Caki2 (cell line): Measurements from ENCODE around the gene TARS3. TPM values are rescaled to one million over a fixed set of nuclear protein-coding genes. Genes with fewer than 3 reads are reported as not detected.

Source experiments
- DNase-seq: peaks from one replicate; pipeline ENCODE4 v3.0.0-alpha.2; 2015; ENCODE audit warnings: low read depth
- in situ Hi-C: cut with HindIII; loops from 2 replicates; pipeline ENCODE4 v1.10.0; 2016; ENCODE audit warnings: low sequenced_read_pairs, low pct_unique_long_range_greater_than_20kb, mixed read lengths
- total RNA-seq: library from RNA; depleted of rRNA; stranded (reverse); fragments of >200 nt; shearing (Covaris generic); gene quantifications from 2 replicates; pipeline ENCODE4 v1.2.3, GENCODE V29; 2014; ENCODE audit warnings: low replicate concordance

Gene TARS3
- total RNA-seq, 1 experiment from 2014 or later = 20.8 TPM

DNA sequence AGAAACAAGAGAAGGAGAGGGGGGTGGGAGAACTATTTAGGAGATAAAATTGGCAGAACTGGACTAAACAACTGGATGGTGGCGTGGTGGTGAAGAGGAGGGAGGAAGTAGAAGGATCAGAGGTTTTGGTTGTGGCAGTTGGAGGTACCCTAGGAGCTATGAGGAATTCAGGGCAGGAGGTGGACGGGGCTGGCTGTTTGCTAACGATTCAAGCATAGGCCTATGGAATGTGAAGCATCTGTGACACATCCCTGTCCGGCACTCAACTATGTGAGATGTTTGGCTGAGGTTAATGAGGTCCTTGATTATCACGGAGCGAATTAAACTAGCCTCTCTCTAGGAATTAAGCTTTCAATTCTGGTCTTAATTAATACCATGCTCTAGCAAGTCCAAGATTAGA, 13.5 kb downstream of the TARS3 start:
- in situ Hi-C loops = no loop called here

DNA sequence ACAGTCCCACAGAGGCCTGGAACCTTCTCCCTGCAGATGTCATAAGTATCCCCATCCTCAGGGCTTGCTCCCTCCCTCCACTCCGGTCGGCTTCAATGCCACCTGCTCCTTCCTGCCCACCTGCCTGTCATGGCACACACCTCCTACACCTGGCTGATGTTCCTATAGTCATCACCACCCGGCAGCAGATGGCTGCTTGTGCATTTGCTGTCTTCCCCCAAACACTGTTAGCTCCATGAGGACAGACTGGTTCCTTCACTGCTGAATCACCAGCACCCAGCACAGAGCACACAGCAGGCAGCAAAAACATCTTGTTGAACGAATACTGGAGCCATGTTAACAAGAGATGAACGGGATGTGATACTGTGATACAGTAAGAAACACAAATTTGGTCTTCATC, 14.8 kb downstream of the TARS3 start:
- in situ Hi-C loops = no loop called here
- no peak for DNase-seq

More for the DNA sequence above, 13.5 kb downstream of the TARS3 start:
- DNase-seq = peak; percentile 6

DNA sequence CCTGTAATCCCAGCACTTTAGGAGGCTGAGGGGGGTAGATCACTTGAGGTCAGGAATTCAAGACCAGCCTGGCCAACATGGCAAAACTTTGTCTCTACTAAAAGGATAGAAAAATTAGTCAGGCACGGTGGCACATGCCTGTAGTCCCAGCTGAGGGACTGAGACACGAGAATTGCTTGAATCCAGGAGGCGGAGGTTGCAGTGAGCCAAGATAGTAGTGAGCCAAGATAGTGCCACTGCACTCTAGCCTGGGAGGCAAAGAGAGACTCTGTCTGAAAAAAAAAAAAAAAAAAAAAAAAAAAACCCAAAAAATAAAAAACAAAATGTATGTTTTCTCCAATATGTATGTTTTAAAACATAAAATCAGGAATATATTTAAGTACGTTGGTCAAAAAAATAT, 16.3 kb downstream of the TARS3 start:
- DNase-seq = no peak
- in situ Hi-C loops = no loop called here

DNA sequence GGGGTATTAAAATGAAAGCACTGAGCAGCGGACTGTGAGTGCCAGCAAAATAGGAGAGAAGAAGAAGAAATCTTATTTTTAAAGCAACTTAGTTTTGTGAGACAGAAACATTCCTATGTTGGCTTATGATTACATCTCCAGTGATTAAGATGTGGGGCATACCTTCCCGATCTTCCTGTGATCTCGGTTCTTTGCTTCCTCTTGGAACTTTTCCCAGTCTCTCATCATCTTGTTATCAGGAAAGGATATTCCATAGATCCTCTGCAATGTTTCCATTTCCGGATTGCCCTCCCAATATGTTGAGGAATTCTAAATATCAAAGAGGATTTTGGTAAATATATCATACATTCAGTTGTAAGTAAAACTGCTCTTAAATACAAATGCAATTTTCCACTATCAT, 22.2 kb downstream of the TARS3 start:
- DNase-seq = no peak
- in situ Hi-C loops = no loop called here

DNA sequence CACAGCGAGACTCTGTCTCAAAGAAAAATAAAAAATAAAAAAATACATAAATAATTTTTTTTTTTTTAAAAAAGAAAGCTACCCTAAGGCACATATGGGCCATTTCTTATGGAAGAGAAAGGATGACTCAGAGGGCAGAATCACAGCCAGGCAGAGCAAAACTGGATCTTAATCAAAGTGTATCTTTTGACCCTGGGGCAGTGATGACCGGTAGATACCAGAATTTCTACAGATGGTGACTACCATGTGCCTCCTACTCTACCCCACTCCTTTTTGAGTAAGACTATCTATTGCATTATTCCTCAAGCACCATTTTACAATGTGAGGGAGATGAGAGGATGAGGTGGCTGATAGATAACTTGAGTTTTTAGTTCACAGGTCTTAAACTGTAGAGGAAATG, 26.0 kb downstream of the TARS3 start:
- in situ Hi-C loops = no loop called here
- no peak for DNase-seq

DNA sequence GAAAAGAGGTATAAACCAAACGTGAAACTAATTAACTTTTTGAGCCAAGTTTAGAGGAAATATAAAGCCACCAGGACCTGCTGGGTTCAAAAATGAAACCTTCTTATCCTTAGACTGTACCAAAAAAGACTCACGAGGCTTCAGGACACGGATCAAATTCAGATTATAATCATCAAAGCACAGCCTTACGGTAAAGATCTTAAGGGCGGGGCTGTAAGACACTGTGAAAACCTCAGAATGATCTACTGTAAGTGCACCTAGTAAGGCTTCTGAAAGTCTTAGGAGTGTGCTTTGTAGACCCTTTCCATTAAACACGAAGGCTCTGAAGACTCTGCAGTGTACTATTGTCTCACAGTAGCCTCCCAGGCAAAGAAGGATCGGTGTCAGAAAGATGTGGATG, 26.8 kb downstream of the TARS3 start:
- DNase-seq = no peak
- in situ Hi-C loops = no loop called here

DNA sequence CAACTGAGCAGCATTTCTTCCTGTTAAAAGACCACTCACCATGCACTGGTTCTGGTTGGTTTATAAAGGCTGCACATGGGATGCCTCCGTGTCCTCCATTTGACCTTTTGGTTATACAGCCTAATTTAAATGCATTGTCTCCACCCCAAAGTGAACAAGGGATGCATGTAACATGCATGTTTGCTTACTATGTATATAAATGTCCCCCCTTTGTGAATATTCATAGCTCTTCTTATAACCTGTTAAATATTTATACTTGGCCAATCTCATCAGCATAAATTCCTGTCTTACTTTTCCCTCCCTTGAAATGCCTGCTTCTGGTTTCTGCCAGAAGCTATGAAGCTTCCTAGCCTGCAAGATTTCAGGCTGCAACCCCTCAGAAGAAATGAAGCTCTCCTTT, 27.4 kb downstream of the TARS3 start:
- in situ Hi-C loops = no loop called here
- no peak for DNase-seq

DNA sequence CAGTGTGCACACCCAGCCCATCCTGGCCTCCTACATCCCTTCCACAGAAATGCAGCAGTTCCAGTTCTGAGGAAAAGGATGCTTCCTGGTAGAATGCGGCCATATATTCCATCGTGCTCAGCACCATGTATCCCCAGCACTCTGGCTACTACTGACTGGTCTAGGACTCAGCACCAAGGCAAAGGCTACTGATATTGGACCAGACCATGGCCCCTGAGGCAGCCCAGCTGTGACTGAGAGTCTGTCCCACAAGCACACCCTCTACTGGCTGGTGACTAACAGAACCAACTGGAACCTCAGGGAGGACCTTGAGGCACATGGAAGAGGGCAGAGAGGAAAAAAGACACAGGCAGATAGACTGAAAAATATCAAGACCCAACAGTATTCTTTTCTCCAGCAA, 30.0 kb downstream of the TARS3 start:
- in situ Hi-C loops = no loop called here
- no peak for DNase-seq

DNA sequence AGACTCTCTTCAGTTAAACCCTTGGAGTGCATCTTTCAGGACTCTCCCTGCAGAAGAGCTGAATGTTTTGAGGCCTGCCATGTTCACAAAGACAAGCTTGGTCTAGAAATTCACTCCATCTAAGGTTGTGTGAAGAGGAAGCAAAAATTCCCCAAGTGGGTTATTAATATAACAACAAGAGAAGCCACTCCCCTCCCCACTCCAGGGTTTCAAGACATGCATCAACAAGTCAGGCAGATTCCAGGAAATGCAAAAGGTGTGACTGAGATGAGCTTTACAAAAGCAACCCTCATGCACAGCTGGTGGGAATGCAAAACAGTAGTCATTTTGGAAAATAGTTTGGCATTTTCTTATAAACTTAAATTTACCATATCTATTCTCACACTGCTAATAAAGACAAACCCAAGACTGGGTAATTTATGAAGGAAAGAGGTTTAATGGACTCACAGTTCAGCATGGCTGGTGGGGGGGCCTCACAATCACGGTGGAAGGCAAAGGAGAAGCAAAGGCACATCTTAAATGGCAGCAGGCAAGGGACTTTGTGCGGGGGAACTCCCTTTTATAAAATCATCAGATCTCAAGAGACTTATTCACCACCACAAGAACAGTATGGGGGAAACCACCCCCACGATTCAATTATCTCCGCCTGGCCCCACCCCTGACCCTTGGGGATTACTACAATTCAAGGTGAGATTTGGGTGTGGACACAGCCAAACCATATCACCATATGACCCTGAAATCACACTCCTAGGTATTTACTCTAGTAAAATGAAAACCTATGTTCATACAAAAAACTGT, 31.3 kb downstream of the TARS3 start:
- no peak for DNase-seq
- in situ Hi-C loops = no loop called here

DNA sequence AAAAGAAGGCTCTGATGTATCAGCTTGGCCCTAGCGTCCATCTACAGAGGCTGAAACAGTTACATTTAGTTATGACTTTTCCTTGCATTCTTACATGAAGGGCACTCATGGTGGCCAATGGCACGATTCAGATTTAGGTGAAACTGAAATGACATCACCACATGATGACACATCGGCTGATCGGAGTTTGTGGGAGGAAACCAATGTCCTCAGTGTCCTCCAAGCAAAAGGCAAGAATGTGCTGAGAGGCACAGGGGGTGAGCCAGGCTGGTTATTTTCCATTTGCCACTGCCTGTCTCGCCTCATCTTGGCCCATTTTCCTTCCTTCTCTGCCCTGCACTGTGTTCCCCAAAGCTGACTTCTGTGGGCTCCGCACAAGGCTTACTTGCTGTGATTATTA, 34.4 kb downstream of the TARS3 start:
- in situ Hi-C loops = no loop called here
- no peak for DNase-seq

DNA sequence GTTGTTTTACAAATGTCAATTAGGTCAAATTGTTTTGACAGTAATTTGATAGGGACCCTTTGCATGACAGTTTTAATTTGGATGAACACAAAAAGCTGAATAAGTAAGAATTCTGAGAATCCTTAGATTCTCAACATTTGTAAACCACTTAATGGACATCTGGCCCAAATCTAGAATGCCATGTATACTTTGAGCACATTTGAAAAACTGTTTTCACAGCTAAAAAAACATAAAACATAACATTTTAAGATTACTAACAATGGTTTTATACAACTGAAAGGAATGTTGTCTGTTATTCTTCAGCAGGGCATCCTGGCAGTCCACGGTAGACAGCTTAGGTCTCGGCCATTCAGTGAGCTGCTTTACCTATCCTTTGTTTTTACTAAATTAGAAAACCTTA, 37.6 kb downstream of the TARS3 start:
- no peak for DNase-seq
- in situ Hi-C loops = no loop called here

DNA sequence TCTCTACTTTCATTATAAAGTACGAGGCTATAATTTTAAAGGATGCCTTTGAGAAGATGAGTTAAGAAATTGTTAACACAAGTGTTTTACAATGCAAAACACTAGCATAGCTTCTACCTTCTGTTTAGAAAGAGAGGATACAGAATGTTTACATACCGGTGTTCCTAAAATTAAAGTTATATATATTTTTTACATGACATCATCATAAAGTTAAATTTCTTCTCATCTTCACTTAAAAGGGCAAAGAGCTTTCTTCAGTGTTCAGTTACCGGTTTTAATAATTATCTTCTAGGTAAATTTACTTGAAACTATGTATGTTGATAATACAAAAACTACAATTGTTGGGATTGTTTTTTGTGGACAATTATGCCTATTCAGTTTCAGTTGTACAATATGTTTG, 39.4 kb downstream of the TARS3 start:
- no peak for DNase-seq
- in situ Hi-C loops = no loop called here

DNA sequence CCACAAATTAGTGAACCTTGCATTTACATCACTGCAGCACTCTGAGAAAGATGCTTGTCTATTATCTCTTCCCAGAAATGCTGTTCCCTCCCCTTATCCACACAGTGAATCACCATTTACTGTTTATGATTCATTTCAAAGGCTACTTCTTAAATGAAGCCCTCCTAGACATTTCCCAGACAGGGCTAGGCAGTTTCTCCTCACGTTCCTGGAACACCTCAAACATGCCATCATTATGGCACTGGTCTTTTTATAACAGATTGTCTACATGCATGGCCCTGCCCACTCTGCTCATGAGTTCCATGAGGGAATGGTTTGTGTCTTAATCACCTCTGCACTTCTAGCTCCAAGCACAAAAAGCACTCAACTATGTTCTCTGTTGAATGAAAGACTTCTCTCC, 39.9 kb downstream of the TARS3 start:
- peak; percentile 34 for DNase-seq
- in situ Hi-C loops = no loop called here

DNA sequence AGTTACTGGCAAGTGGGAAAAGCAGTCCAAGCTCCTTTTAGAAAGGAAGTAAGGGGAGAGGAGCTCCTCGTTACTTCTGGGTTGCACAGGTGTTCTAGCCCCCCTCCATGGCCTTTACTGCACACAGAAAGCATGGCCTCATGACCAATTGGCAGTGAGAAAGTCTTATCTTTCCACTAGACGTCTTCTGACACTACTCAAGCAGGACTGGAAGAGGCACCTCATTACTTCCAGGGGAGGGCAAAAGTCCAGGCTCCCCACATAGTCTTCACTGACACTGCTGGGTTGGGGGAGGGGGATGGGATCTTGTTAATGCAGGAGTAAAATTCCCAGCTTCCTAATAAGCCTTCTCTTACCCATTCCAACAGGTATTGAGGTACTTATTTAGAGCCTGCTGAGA, 44.5 kb downstream of the TARS3 start:
- DNase-seq = no peak
- in situ Hi-C loops = no loop called here

DNA sequence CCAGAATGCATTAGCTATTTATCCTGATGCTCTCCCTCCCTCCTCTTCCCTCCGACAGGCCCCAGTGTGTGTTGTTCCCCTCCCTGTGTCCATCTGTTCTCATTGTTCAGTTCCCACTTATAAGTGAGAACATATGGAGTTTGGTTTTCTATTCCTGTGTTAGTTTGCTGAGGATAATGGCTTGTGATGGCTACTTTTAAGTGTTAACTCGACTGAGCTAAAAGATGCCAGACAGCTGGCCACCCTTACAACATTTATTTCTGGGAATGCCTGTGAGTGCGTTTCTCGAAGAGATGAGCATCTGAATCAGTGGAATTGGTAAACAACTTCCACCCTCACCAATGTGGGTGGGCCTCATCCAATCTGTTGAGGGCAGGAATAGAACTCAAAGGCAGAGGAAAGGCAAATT, 47.3 kb downstream of the TARS3 start:
- DNase-seq = no peak
- in situ Hi-C loops = no loop called here

DNA sequence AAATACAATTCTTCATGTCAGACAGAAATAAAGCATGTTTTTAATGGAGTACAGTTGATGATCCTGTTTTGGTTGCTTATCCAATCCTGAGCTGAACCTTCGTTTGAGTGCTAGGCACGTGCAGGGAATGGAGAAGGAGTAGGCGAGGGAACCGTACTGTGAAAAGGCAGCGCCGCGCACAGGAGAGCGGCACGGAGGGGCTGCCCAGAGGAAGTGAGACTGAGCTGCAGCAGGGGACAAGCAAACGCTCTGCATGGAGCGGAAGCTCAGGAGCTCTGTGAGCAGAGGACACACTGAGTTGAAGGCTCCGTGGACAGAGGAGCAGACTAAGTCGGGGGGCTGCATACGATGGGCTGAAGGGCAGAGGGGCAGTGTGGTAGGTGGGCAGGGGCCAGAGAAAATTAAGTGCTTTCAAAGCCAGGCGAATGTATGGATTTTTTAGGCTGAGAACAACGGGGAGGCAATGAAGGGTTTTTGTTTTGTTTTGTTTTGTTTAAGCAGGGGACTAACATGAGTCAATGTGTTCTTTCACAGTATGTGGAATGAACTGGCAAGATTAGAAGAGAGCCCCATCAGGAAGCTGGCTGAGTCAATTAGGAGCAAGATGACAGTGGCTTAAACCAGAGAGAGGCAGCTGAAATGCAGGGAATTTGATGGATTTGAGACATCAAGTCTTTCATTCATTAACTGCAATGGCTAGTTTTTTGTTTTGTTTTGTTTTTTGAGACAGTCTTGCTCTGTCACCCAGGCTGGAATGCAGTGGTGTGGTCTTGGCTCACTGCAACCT, 48.3 kb downstream of the TARS3 start:
- in situ Hi-C loops = no loop called here
- peak; percentile 66 for DNase-seq

DNA sequence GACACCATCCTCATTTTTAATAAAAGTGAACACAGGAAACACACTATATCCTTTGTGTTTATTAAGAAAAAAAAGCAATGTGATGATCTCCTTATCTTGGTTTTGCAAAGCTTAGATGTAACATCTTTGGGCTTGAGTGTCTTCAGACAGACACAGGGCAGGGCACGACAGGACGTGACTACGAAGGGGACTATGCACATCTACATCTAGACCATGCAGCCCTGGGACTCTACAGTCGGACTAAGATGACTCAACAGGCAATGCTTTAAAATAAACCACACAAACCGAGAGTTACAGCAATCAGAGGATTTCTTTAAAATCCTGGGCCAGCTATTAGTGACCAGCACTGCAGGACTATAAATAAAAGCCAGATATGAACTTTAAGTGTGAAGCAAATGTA, 49.3 kb downstream of the TARS3 start:
- in situ Hi-C loops = no loop called here
- no peak for DNase-seq

DNA sequence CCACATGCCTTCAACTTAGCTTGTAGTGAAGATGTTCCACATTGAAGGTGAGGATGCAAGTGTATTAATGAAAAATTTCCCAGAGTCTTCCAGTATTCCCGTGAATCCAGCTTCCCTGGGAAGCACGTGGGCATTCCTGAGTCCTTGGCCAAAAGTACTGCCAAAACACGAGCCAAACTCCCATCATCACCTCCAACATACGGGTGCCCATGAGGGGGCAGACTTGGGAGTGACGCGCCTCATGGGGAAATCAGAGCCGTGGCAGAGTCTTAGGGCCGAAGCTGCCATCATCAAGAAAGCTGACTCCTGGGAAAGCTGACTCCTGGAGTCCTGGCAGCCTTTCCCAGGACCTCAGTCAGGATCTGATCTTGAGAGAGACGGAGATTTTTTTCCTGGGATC, 52.0 kb downstream of the TARS3 start:
- in situ Hi-C loops = no loop called here

DNA sequence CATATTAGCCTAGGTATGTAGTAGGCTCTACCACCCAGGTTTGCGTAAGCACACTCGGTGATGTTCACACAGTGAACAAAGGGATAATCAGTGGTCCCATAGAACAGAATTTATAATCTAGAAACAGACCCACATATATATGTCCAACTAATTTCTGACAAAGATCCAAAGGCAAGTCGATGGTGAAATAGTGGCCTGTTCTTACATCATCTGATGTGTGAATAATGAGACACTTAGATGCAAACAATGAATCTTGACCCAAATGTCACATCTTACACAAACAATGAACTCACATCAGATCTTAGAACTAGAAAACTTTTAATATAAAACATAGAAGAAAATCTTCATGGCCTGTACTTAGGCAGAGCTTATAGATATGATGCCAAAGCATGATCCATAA, 54.5 kb downstream of the TARS3 start:
- DNase-seq = no peak
- in situ Hi-C loops = no loop called here

More for the DNA sequence above, 52.0 kb downstream of the TARS3 start:
- DNase-seq = no peak

DNA sequence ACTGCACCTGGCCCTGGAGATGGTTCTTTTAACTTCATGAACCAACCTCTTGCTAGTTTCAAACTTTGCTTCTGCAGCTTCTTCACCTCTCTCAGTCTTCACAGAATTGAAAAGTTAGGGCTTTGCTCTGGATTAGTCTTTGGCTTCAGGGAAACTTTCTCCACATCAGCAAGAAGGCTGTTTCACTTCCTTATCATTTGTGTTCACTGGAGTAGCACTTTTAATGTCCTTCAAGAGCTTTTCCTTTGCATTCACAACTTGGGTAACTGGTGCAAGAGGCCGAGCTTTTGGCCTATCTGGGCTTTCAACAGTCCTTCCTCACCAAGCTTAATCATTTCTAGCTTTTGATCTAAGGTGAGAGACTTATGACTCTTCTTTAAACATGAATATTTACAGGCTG, 56.4 kb downstream of the TARS3 start:
- in situ Hi-C loops = no loop called here
- no peak for DNase-seq
